HG03095 (cell line): ENCODE results near the gene ARMC5.

ENCODE experiments used
- ATAC-seq: cut with Tn5 transposase; IDR thresholded peaks from one replicate; pipeline ENCODE4 v1.9.1; 2021; ENCODE audit warnings: moderate library complexity; ENCODE audit not compliant: unreplicated experiment

Gene ARMC5

DNA sequence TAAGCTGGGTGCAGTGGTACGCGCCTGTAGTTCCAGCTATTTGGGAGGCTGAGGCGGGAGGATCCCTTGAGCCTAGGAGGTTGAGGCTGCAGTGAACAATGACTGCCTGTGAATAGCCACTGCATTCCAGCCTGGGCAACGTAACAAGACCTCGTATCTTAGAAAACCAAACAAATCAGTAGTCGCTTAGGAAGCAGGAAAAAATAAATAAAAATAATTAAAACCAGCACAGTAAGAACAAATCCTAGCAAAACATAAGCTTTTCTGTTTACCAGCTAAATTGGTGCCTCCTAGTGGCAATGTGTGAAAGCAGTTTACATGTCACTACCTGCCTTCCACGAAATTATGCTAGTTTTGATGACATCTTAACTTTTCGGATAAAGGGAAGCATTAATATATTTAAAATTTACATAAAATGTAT, 1.3 kb downstream of the ARMC5 start:
- ATAC-seq, result no peak

DNA sequence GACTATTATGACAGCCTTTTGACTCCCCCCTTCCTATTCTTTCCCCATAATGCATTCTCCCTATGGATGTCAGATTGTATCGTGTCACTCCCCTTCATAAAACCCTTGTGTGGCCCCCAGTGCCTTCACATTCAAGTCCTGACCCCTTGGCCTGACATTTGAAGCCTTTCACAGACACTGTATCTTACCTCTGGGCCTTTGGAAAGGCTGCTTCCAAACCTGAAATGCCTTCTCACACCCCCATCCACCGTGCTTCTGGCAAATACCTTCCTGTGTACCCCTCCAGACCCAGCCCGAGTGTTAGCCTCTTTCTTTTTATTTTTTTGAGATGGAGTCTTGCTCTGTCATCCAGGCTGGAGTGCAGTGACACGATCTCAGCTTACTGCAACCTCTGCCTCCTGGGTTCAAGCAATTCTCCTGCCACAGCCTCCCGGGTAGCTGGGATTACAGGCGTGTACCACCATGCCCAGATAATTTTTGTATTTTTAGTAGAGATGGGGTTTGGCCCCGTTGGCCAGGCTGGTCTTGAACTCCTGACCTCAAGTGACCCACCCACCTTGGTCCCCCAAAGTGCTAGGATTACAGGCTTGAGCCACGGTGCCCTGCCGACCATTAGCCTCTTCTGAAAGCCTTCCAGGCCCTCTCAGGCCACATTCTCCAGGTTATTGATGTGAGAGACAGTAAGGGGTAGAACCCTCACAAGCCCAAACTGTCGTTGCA, 2.1 kb downstream of the ARMC5 start:
- no peak for ATAC-seq

DNA sequence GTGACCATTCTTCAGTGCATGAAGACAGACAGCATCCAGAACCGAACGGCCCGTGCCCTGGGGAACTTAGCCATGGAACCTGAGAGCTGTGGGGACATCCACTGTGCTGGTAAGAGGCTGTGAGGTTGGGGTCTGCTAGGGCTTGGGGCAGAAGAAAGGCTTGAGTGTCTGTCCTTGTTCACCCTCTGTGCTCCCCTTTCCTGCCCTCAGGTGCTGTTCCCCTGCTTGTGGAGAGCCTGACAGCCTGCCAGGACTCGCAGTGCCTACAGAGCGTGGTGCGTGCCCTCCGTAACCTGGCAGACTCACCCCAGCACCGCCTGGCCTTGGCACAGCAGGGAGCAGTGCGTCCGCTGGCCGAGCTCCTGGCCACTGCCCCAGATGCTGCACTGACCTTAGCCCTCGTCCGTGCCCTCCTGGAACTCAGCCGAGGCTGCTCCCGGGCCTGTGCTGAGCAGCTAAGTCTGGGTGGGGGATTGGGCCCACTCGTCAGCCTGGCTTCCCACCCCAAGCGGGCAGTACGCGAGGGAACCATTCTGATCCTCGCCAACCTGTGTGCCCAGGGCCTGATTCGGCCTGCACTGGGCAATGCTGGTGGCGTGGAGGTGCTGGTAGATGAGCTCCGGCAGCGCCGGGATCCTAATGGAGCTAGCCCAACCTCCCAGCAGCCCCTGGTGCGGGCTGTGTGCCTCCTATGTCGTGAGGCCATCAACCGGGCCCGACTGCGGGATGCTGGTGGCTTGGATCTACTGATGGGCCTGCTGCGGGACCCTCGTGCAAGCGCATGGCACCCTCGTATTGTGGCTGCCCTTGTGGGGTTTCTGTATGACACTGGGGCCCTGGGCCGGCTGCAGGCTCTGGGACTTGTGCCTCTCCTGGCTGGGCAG, 2.9 kb downstream of the ARMC5 start:
- no peak for ATAC-seq

DNA sequence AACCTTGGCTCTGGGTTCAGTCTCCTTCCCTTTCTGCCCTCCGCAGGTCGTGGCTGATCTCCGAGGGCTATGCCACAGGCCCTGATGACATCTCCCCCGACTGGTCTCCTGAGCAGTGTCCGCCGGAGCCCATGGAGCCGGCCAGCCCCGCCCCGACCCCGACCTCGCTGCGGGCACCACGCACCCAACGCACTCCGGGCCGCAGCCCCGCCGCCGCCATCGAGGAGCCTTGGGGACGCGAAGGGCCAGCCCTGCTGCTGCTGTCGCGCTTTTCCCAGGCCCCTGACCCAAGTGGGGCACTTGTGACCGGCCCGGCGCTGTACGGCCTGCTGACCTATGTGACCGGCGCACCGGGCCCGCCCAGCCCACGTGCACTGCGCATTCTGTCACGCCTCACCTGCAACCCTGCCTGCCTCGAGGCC, 5.1 kb downstream of the ARMC5 start:
- ATAC-seq, result no peak

DNA sequence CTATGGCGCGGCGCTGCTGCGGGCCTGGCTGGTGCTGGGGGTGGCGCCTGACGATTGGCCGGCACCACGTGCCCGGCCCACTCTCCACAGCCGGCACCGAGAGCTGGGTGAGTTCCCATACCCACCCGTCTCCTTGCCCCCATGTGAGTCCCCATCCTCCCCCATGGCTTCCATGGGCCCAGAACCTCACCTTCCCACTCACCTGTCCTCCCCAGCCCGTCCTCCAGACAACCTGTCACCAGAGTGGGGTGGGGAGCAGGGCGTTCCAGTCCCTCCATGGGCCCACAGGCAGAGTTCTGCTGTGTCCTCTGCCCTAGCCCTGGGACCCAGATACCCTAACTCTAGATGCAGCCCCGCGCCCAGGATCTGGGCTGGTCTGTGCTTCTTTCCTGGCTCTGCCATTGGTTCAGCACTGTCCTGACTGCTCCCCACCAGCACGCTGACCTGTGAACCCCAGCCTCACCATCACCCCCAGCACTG, 5.5 kb downstream of the ARMC5 start:
- no peak for ATAC-seq

DNA sequence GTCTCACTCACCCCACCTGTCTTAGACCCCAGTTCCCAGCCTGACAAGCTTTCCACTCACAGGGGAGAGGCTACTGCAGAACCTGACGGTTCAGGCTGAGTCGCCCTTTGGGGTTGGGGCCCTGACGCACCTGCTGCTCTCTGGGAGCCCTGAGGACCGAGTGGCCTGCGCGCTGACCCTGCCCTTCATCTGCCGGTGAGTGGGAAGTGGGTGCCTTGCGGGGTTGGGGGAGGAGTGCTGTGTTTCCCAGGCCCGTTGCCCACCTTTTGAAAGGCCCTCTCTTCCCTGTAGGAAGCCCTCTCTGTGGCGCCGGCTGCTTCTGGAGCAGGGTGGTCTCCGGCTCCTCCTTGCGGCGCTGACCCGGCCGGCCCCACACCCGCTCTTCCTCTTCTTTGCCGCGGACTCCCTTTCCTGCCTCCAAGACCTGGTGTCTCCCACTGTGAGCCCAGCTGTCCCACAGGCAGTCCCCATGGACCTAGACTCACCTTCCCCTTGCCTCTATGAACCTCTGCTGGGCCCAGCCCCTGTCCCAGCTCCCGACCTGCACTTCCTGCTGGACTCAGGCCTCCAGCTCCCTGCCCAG, 6.6 kb downstream of the ARMC5 start:
- no peak for ATAC-seq

DNA sequence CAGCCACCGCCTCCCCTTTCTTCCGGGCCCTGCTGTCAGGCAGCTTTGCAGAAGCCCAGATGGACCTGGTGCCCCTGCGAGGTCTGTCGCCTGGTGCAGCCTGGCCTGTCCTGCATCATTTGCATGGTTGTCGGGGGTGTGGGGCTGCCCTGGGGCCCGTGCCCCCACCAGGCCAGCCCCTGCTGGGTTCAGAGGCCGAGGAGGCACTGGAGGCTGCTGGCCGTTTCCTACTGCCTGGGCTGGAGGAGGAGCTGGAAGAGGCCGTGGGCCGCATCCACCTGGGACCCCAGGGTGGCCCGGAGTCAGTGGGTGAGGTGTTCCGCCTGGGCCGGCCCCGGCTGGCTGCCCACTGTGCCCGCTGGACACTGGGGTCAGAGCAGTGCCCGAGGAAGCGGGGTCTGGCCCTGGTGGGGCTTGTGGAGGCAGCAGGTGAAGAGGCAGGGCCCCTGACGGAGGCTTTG, 7.1 kb downstream of the ARMC5 start:
- no peak for ATAC-seq

DNA sequence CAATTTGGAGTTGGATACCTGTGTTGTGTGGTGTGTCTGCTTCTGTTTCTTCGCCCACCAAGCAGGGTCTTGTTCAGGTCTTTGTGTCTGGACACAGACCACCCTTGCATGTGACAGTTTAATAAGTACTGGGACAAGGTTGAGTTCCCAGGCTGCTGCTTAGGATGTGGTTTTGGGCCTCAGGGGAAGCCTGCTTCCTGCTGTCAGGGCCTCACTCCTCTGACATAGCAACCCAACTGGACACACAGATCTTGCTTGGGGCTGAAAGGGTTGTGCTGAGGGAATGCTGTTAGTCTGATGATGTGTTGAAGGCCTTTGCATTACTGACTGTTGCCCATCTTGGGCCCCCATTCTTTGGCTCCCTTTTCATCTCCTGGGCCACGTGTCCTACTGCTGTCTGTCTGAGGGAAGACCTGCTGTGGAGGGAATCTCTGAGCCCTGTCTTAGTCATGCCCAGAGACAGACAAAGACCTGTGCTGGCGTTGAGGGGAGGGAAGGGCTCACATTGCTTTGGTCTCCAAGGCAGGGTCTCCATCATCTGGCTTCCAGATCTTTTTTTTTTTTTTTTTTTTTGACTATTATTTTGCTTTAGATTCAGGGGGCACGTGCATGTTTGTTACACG, 8.0 kb downstream of the ARMC5 start:
- ATAC-seq, result no peak

DNA sequence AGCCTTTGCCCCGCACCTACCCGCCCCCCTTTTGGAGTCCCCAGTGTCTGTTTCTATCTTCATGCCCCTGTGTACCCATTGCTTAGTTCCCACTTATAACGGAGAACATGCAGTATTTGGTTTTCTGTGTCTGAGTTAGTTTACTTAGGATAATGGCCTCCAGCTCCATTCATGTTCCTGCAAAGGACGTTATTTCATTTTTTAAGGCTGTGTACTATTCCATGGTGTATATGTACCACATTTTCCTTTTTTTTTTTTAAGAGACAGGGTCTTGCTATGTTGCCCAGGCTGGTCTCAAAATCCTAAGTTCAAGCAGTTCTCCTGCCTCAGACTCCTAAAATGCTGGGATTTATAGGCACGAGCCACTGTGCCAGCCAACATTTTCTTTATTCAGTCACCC, 8.6 kb downstream of the ARMC5 start:
- no peak for ATAC-seq

DNA sequence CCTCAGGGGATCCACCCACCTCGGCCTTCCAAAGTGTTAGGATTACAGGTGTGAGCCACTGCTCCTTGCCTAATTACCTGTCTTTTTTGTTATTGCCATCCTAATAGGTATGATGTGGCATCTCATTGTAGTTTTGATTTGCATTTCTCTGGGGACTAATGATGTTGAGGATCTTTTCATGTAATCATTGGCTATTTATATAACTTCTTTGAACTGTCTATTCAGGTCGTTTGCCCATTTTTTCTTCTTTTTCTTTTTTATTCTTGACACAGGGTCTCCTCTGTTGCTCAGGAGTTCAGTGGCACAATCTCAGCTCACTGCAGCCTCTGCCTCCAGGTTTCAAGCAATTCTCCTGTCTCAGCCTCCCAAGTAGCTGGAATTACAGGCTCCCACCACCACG, 11.3 kb downstream of the ARMC5 start:
- no peak for ATAC-seq

DNA sequence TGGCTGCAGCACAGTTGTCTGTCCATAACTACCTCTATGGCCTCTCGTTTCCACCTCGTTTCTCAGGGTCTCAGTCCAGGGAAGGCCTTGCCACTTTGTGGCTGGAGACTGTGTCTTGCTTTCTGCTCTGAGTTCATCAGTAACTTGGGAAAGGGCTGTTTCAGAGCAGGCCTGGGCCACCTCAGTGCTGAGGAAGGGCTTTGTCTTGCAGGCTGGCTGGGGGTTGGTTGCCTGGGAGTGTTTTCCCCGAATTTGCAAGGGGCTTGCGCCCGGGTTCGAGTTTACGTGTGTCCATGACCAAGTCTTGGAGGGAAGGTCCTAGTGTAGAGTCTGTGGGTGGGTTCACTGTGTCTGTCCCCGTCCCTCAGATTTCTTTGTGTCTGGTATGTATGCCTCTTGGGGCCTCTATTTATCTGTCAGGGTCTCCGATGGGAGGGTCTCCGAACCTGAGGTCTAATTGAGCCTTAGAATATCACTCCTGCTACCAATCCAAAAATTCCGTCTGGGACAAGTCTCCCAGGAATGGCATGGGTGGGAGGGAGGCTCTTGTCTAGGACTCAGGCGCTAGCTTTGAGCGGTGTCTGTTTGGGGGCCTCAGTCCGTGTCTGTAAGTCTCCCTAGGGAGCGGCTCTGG, 12.1 kb downstream of the ARMC5 start:
- ATAC-seq, result no peak

DNA sequence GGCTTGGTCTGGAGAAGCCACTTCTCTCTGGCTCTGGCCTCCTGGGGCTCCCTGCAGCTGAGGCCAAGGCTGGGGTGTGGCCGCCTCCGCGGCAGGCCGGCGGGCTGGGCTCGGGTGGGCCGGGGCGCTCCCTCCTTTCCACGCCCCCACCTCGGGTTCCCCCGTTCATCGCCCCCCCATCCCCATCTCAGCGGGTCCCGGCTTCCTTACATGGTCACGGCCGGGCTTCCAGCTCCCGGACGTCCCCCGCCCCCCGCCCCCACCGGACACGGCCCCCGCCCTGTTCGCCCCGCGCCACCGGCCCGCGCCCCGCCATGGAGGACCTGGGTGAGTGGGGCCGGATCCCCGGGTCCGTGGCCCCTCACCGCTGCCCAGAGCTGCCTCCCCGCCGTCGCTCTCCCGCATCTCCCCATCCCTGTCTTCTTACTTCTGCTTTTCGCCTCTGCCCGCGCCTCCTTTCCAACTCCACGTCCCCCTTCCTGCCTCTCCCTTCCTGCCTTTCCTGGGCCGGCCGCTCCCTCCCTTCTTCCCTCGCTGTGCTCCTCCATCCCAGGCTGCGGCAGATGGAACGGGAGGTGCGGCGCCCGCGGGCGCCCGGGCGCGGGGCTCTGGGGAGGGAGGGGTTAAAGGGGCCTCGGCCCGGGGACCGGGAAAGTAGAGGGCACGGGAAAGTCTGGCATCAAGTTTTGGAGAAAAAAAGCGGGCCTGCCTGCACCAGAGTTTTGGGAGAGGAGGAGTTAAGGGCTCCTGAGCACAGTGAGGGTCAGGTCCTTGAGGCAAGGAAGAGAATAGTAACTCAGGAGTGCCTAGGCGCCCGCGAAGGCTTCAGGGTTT, 12.8 kb downstream of the ARMC5 start, which contains the start of gene TGFB1I1:
Gene TGFB1I1 (plus strand): TSS at position 278 of the 834 bp plus-strand sequence. CDS start 37 bp downstream, at position 315.
- ATAC-seq, result no peak

DNA sequence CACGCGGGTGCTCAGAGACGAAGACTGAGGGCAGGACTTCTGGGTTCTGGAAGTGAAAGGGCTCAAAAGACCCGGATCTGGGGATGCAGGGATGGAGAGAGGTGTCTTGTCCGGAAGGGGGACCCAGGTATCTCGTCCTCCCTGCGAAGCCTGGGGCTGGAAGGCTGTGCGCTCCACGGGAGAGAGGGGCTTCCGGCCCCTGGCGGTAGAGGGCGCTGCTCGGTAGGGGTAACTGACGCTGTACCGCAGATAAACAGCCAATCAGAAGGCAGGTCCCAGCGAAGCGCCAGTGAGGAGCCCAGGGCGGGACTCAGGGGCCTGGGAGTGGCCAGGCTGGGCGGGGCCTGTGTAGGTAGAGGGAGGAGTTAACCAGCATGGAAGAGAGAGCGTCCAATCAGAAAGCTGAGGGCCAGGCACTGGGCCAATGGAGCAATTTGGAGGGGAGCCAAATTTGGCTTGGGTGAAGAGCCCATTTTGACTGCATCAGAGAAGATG, 13.5 kb downstream of the ARMC5 start:
- ATAC-seq, result no peak

DNA sequence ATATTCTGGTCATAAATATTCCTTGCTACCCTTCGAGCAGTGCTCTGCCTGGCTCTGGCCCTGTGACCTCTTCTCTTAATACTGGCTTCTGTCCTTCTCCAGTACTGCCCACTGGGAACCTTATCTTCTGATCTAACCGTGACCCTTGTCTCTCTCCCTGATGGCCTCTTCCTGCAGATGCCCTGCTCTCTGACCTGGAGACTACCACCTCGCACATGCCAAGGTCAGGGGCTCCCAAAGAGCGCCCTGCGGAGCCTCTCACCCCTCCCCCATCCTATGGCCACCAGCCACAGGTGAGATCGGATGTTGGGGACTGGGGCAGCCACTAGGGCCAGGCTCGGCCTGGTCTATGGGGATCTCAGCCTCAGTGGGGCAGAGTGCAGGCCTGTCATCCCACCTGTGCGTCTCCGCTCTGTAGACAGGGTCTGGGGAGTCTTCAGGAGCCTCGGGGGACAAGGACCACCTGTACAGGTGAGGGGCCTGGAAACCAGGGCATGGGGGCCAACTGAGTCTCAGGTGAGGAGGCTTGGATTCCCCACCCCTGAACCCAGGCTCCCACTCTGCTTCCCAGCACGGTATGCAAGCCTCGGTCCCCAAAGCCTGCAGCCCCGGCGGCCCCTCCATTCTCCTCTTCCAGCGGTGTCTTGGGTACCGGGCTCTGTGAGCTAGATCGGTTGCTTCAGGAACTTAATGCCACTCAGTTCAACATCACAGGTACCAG, 14.1 kb downstream of the ARMC5 start:
- ATAC-seq, result no peak

DNA sequence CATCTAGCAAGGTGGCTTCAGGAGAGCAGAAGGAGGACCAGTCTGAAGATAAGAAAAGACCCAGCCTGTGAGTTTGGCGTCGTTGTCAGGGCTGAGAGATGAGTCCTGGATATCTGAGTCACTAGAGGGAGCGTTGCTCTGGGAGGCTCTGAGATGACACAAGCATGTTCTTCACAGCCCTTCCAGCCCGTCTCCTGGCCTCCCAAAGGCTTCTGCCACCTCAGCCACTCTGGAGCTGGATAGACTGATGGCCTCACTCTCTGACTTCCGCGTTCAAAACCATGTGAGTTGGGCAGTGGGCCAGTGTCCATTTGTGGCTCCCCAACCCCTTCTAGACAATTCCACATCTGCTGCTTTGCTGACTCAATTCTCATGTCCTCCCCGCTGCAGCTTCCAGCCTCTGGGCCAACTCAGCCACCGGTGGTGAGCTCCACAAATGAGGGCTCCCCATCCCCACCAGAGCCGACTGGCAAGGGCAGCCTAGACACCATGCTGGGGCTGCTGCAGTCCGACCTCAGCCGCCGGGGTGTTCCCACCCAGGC, 14.9 kb downstream of the ARMC5 start:
- no peak for ATAC-seq

DNA sequence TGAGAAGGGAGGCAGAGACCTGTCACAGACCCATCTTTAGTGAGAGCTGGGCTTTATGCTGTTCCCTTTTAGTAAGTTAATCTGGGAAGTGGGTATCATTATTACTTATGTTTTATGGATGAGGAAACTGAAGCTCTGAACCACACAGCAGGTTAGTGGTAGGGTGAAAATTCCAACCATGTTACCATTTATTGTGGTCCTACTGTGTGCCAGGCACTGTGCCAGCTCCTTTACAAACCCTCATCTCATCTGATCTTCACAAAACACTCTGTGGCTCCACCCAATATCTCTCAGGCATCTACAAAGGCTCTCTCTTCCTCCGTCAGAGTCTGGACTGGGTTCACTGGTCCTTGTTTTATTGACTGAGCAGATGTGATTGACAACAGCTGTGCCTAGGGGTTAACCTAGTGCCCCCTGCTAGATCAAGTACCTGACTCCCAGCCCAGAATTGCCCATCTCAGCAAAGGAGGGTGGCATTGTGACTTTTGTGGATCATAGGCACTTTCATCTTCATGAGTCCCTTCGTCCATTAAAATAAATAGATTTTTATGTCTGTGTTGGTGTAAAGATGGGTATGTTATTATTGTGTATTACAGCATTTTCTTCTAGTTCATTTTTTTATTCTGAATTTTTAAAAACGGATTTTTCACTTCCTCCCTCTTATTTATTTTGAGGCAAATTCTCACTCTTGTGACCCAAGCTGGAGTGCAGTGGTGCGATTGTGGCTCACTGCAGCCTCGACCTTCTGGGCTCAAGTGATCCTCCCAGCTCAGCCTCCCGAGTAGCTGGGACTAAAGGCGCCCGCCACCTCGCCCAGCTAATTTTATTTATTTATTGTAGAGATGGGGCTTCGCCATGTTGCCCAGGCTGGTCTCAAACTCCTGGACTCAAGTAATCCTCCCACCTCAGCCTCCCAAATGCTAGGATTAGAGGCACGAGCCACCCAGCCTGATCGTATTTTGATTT, 15.8 kb downstream of the ARMC5 start:
- no peak for ATAC-seq

DNA sequence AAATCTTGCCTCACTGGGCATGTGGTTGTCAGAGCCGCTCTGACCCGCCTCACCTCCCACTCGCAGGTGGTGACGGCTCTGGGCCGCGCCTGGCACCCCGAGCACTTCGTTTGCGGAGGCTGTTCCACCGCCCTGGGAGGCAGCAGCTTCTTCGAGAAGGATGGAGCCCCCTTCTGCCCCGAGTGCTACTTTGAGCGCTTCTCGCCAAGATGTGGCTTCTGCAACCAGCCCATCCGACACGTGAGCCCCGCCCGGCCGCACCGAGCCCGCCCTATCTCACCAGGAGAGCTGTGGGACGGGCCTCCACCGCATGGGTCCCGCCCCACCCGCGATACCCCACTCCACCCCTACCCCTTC, 16.6 kb downstream of the ARMC5 start:
- ATAC-seq, result no peak
